Renal cortex interstitium (tissue), 11 donors: Measurements from ENCODE around the gene SLC25A26. TPM values are rescaled to one million over a fixed set of nuclear protein-coding genes. Genes with fewer than 3 reads are reported as not detected.
"Not testable (repeated sequence)": the region's sequence is repeated elsewhere in the genome, so short reads cannot be mapped to it uniquely, and the experiment has no call there.

Source experiments
- DNase-seq, 11 donors: peaks; one replicate each; pipeline ENCODE4 v3.0.0-alpha.2; 2013; ENCODE audit warnings: low read depth in 9 of 11, low spot score in 4 of 11; ENCODE audit errors: extremely low read depth in 1 of 11
- polyA plus RNA-seq, 3 donors: library from polyadenylated mRNA; unstranded; fragments of 120-200 nt; gene quantifications; one replicate each; pipeline ENCODE4 v1.2.1, GENCODE V29; 2013; ENCODE audit not compliant: insufficient read length in 3 of 3

SLC25A26 gene
- polyA plus RNA-seq, 3 donors = 21.1 to 23.9 (median 23.1) TPM

DNA sequence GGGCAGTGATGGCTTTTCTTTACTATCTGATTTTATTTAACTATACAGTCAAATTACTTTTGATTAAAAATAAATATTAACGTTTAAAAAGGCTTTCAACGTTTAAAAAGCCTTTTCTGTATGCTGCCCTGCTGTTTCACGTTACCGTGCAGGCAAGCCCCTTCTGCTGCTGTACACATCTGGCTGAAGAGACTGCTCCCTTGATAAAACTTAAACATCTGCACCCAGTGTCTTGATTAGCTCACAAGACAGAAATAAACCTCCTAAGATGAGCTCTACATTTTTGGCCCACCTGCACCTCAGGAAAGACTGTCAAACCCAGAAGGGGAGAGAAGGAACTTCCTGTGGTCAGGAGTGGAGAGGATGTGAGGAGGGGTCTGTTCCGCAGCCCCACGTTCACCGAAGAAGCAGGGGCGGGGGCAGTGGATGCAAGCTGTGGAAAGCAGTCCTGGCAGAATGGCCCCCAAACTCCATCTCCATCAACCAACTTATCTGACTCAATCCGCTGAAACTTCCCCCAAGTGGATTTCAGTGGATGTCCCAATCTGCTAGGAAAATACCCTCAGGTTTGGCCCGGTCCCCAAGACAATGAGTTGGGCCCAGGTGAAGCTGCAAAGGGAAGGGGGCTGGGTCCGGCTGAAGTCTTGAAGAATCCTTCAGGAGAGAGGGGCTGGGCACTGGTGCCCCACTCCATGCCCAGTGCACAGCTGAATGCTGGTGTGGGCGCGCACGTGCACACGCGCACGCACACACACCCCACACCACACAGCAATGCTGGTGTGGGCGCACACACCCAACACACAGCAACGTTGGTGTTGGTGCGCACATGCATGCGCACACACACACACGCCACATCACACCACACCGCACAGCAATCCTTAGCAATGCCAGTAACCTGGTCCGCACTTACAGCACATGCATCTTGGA, 191.4 kb downstream of the SLC25A26 start:
- no peak for DNase-seq

DNA sequence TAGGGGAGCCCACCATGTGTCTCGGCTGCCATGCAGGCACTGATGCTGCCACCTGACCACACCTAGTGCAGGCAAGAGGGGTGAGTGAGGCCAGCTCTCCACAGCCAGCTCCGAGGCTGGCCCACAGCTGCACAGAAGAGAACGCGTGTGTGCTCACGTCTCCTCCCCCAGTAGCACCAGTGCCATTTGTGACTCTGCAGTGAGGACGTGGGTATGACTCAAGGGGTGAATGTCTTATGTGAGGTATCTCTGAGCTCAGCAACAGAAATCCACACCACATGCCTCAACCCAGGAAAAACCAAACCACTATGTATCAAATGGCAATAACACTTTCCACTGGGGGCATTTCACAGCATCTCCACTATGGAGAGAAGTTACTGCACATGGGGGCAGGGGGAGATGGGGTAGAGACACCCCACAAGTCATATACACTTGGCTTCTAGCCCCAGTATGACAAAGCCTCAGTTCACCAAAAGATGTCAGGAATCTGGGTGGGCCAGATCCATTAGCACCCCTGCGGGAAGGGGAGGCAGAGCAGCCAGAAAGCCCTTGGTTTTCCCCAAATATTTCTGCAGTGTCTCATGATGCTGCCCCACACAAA, 192.4 kb downstream of the SLC25A26 start:
- DNase-seq = no peak

DNA sequence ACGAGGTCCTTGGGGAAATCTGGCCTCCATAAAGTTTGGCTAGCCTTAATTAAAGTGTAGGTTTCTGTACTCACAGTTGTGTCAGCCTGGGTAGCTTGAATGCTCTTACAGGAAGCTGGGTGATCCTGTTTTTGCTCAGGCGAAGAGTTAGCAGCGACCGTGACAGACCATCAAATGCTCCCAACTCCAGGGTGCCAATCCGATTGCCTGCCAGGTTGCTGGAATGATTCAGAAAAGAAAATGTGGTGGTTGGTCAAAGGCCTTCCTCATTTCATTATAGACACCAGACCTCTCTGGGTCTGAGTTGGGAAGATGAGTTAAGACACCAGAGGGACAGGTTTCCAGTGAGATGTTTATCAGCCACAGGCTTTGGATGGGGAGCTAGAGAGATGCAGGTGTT, 194.0 kb downstream of the SLC25A26 start:
- DNase-seq = no peak

- DNase-seq = no peak
Measured at GRCh38 chr3:66415867-66416428, 195.1 kb downstream of the SLC25A26 start.

DNA sequence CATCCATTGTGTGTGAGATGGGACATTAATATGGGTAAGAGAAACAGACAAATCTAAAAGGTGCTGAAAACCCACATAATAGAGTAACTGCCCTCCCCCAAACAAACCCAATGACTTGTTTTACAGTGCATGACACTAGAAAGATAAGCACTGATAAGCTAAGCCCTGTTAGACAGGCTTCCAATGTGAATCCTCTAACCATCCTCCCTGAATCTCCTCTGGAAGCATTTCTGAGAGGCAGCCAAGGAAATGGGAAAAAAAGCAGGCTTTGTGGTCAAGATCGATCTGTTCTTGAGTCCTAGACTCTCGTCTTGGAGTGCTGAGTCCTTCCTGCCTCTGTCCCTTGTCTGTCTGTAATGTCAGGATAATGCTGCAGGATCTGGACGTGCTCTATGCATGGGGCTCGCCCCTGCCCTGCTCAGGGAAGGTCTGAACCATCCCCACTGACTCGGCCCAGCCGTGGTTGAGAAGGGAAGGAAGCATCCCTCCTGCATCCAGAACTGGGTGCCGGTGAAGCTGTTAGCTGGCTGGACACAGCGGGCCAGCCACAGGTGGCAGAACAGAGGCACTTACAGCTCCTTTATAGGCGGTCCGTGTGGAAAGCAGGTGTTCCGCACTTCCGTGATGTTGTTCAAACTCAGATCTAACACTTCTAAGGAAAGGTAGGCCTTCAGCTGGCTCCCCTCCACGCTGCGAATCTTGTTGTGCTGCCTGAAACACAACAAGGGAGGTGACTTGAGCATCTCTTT, 195.9 kb downstream of the SLC25A26 start:
- no peak for DNase-seq

DNA sequence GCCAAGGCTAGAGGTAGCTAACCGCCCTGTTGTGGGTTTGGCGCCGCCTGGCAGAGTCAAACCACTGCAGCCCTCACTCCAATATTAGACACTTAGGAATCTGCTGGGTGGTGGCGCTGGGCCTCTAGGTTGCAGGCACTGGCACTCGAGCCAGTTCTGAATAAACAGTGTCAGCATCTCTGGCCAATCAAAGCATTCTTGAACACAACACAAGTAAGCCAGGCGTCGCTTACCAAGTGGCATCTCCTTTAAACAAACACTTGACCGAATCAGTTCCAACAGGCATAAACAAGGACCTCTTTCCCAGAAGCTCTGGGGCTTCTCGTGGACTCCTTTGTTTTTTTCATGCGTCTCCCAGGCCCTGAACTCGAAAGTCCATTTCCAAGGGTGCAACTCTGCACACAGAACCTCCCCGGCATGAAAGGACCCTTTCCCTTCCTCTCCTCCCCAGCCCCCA, 197.7 kb downstream of the SLC25A26 start:
- DNase-seq = no peak

DNA sequence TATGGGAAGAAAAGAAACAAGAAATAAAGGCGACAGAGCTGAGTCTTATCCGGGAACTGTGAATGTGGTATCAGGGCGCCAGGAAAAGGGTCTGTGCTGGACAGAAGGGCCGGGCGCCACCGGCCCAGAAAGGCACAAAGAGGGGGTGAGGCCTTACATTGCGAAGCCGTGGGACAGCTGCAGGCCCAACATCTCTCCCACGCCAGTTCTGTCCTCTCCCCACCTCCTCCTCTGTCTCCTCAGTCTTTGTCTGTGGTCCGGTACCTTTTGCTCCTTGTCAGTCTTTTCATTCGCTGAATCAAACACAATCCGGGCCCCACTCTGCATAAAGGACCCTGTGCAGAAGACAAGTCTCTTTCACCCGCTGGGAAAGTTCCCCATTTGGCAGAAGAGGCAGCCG, 198.2 kb downstream of the SLC25A26 start:
- DNase-seq = no peak

DNA sequence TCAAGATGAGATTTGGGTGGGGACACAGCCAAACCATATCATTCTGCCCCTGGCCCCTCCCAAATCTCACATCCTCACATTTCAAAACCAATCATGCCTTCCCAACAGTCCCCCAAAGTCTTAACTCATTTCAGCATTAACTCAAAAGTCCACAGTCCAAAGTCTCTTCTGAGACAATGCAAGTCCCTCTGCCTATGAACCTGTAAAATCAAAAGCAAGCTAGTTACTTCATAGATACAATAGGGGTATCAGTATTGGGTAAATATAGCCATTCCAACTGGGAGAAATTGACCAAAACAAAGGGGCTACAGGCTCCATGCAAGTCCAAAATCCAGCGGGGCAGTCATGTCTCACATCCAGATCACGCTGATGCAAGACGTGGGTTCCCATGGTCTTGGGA, 200.3 kb downstream of the SLC25A26 start:
- DNase-seq = not testable (repeated sequence)

DNA sequence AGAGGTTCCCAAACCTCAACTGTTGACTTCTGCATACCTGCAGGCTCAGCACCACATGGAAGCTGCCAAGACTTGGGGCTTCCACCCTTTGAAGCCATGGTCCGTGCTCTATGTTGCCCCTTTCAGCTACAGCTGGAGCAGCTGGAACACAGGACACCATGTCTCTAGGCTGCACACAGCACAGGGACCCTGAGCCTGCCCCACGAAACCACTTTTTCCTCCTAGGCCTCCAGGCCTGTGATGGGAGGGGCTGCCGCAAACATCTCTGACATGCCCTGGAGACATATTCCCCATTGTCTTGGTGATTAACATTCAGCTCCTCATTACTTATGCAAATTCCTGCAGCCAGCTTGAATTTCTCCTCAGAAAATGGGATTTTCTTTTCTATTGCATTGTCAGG, 201.1 kb downstream of the SLC25A26 start:
- DNase-seq = not testable (repeated sequence)

GRCh38 chr3:66423791-66424190, 203.0 kb downstream of the SLC25A26 start:
- DNase-seq = peak in 2 of 11 donors; percentile 28 to 31

- DNase-seq = no peak
Measured at GRCh38 chr3:66425032-66425431, 204.2 kb downstream of the SLC25A26 start.

- DNase-seq = no peak
Measured at GRCh38 chr3:66425576-66426114, 204.8 kb downstream of the SLC25A26 start.

DNA sequence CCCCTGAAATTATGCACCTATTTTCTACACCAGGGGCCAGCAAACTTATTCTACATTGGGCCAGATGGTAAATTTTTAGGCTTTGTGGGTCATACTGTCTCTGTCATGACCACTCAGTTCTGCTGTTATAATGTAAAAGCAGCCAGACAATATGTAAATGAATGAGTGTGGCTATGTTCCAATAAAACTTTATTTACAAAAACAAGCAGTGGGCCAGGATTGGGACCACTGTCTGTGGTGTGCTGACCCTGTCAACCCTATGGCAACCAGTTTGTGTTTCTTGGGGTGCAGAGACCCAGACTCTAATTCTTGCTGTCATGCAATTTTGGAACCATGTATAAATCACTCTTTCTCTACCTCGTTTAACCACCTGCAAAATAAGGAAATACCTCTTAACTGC, 205.3 kb downstream of the SLC25A26 start:
- DNase-seq = no peak

DNA sequence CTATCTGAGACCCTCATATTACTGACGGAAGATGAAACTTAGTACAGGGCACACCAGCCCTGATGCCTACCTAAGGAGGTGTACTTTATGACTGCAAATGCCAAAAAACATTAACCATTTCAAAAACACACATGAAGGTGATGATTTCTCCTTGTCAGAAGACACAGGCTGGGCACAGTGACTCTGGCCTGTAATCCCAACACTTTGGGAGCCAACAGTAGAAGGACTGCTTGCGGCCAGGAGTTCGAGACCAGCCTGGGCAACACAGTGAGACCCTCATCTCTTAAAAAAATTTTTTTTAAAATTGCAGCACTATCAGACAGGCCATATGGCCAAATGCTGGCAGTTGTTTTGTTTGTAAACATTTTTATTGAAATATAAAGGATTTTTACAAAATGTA, 206.6 kb downstream of the SLC25A26 start:
- DNase-seq = no peak

DNA sequence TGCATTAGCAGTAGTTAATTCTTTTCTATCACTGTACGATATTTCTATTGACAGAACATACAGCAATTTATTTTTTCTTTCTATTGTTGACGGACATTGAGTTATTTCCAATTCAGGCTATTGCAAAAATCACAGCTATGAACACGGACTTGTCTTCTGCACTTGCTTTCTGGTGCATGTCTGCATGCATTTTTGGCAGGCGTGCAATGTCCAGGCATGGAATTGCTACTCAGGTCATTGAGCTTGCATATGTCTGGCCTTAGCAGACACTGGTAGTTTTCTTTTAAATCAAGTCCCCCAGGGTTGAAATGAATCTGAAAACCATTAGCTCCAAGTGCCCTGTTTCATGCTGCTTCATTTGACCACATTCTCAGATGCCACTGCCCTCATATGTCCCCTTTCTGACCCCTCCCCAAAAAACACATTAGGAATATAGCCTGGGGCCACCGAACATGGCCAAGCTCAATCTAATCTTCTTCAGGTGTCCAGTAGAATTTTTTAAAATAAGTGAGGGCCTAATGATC, 207.2 kb downstream of the SLC25A26 start:
- DNase-seq = no peak
